Measurements from ENCODE around the gene LRRC3.

DNA sequence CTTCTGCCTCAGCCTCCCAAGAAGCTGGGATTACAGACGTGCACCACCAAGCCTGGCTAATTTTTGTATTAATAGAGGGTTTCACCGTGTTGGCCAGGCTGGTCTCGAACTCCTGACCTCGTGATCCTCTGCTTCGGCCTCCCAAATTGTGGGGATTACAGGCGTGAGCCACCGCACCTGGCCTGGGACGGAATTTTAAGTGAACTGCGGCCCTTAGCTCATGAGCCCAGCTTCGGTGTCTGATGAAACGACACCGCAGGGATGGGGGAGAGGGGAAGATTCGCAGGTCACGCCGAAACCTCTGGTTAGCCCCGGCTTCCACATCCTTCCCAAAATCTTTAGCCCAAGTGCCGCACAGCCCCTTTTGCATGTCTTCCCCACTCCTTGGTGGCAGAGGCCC is 39.1 kb downstream of the LRRC3 start:
- TF ChIP-seq, protein P1, sequence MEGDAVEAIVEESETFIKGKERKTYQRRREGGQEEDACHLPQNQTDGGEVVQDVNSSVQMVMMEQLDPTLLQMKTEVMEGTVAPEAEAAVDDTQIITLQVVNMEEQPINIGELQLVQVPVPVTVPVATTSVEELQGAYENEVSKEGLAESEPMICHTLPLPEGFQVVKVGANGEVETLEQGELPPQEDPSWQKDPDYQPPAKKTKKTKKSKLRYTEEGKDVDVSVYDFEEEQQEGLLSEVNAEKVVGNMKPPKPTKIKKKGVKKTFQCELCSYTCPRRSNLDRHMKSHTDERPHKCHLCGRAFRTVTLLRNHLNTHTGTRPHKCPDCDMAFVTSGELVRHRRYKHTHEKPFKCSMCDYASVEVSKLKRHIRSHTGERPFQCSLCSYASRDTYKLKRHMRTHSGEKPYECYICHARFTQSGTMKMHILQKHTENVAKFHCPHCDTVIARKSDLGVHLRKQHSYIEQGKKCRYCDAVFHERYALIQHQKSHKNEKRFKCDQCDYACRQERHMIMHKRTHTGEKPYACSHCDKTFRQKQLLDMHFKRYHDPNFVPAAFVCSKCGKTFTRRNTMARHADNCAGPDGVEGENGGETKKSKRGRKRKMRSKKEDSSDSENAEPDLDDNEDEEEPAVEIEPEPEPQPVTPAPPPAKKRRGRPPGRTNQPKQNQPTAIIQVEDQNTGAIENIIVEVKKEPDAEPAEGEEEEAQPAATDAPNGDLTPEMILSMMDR (IDR thresholded peaks at IDR 0.05): no peak
- no peak for TF ChIP-seq POLR2AphosphoS5 (IDR thresholded peaks at IDR 0.05)

Data from breast epithelium (tissue), 3 donors.